Endothelial cell of hepatic sinusoid (primary cell): ENCODE results near the gene ULK3.
"Not testable (repeated sequence)": the region's sequence is repeated elsewhere in the genome, so short reads cannot be mapped to it uniquely, and the experiment has no call there.

ENCODE experiments used
- in situ Hi-C: cut with HindIII; loops from 2 replicates; pipeline ENCODE4 v1.10.0; 2017; ENCODE audit warnings: low sequenced_read_pairs

The ULK3 gene, protein sequence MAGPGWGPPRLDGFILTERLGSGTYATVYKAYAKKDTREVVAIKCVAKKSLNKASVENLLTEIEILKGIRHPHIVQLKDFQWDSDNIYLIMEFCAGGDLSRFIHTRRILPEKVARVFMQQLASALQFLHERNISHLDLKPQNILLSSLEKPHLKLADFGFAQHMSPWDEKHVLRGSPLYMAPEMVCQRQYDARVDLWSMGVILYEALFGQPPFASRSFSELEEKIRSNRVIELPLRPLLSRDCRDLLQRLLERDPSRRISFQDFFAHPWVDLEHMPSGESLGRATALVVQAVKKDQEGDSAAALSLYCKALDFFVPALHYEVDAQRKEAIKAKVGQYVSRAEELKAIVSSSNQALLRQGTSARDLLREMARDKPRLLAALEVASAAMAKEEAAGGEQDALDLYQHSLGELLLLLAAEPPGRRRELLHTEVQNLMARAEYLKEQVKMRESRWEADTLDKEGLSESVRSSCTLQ

DNA sequence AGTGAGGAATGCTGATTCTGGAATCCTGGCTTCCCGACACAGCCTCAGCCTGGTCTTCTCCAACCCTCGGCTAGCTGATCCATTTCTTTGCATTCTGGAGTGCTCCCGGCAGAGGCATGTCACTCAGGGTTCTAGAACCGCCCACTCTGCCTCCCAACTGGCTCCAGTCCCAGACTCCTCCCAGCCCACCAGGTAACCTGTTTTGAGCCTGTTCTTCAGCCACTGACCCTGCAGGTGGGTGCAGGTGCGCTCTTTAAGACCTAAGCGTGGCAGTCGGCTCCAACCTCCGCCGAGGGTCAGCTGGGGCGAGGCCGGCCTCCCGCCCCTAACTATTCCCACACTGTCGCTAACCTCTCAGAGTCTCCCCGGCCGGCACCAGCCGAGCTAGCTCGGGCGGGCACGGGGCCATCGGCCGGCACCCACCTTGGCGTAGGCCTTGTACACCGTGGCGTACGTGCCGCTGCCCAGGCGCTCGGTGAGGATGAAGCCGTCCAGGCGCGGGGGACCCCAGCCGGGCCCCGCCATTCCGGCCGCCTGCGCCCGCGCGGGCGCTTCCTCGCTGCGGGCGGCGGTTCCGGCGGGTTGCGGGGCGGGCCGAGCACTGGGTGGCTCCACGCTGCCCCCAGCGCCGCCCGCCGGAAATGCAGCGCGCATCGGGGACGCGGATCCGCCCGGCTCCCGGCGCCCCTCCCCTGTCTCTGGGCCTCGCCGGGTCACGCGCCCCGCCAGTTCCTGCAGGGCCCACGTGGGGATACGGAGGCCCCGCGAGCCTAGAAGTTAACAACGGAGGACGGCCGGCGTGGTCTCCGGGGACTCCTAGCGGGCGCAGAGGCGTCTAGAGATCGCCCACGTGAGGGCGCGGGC lies at the start of gene ULK3:
ULK3 (minus strand) TSS at position 576 of the 864 bp plus-strand sequence; CDS start at position 525, 51 bp downstream.
- in situ Hi-C loops, result no loop called here

DNA sequence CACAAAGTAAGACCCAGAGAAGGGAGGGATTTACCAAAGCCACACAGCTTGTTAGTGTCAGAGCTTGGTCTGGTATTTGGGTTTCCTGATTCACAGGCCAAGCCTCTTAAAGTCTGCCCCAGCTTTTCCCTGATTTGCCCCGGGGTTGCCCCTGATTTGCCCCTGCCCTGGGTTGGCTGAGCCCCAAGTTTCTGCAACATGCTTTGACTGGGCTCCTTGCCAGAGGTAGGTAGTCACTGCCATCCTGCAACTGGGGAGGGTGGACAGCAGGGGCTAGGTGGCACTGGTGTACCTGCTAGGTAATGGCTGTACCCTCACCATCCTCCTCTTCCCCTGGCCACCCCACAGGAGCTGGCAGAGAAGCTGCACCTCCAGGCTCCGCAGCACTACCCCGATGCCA lies 49.4 kb upstream of the ULK3 start:
- in situ Hi-C loops, result no loop called here

DNA sequence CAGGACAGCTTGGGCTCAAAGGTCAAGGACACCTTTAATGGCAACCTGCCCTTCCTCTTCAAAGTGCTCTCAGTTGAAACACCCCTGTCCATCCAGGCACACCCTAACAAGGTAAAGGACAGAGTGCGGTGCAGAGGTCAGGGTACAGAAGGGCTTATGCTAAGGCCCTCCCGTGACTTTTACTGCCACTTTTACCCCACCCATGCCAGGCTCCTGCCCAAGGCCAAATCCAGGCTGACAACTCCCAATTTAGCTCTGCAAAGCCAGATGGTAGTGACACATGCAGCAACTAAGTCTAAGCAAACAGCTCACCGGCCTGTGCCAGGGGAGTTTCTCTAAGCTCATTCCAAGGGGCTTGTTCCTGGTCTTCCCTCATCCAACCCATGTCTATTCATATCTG lies 48.5 kb upstream of the ULK3 start:
- in situ Hi-C loops, result no loop called here

DNA sequence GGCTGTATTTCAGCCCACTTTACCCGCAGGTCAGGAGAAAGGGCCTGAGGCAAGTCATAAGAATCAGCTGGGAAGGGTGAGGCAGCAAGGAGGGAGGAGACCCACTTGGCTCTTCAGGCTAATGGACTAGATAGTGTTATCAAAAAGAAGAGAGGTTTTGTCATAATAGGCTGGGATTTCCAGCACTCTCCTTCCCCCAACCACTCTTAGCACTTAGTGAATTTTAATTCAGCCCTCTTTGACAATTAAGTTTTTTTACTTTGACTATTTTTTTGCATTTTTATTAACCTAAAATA lies 47.7 kb upstream of the ULK3 start:
- in situ Hi-C loops, result no loop called here

DNA sequence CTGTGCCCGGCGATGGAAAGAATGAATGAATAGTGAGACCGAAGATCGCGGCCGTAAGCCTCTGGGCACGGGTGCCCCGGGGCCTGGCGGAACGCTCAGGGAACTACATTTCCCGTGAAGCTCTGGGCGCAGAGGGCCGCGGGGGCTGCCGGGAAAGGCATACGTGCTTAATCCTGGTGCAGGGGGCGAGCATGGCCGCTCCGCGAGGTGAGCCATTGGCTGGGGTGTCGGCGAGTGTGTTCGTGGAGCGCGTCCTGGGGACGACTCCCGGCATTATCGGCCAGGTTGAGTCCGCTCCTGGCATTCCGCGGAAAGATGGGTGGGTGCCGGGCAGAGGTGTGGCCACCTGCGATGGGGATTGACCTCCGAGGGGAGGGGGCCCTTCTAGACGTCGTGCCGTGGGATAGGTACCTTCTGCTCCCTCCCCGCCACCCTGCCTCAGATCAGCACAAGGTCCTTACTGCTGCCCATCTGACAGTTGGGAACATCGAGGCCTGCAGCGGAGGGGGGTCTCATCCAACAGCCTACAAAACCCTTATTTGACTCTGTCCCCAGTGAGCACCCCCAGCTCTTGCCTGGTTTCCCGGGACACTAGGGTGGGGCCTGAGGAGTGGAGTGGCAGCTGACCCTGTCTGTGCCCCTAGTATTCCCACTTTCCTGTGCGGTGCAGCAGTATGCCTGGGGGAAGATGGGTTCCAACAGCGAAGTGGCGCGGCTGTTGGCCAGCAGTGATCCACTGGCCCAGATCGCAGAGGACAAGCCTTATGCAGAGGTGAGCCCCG lies 47.1 kb upstream of the ULK3 start, which contains the start of gene MPI:
MPI (plus strand) TSS at position 160 of the 782 bp plus-strand sequence; CDS start at position 192, 32 bp downstream.
- in situ Hi-C loops, result no loop called here

DNA sequence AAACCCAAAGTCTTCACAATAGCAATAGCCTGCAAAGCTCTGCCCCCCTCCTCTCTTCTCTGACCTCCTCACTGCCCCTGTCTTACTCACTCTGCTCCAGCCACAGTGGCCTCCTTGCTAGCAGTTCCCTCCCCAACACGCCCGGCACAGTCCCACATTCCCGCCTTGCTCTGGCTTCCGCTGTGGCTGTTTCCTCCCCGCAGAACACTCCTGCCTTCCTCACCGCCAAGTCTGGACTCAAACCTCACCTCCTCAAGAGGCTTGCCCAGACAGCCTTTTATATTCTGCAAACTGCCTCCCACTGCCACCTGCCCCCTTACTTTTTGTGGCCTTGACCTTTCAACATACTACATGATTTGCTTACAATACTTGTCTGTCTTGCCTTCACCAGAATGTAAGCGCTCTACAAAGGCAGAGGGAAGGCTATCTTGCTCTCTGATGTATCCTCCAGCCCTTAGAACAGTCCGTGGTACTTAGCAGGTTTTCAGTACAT lies 46.5 kb upstream of the ULK3 start:
- in situ Hi-C loops, result no loop called here

DNA sequence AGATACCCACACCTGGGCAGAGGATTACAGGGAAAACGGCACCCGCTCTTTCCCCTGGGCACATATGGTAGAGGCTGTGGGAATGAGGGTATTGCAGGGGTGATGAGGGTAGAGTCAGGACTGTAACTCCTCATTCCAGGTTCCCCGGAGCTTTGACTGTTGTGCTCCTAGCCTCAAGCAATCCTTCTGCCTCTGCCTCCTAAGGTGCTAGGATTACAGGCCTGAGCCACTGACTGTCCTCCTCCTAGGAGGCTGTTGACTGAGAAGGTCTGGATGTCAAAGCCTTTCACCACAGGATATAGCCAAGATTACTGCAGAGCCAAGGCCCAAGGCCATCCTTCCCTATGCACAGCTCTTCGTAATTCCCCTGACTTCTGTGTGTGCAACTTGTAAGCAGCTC lies 45.8 kb upstream of the ULK3 start:
- in situ Hi-C loops, result no loop called here

DNA sequence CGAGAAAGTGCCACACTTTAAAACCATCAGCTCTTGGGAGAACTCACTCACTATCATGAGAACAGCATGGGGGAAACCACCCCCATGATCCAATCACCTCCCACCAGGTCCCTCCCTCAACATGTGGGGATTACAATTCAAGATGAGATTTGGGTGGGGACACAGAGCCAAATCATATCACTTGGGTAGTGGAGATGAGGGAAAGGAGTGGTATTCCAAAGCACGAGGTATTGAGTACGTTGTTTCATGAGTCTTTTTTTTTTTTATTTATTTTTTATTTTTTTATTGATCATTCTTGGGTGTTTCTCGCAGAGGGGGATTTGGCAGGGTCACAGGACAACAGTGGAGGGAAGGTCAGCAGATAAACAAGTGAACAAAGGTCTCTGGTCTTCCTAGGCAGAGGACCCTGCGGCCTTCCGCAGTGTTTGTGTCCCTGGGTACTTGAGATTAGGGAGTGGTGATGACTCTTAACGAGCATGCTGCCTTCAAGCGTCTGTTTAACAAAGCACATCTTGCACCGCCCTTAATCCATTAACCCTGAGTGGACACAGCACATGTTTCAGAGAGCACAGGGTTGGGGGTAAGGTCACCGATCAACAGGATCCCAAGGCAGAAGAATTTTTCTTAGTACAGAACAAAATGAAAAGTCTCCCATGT lies 44.7 kb upstream of the ULK3 start:
- in situ Hi-C loops, result not testable (repeated sequence)

DNA sequence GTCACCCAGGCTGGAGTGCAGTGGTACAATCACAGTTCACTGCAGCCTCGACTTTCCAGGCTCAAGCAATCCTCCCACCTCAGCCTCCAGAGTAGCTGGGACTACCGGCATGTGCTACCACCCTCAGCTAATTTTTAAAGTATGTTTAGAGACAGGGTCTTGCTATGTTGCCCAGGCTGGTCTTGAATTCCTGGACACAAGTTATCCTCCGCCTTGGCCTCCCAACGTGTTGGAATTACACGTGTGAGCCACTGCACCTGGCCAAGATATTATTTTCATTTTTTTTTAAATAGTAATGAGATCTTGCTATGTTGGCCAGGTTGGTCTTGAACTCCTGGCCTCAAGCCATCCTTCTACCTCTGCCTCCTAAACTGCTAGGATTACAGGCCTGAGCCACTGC lies 42.5 kb upstream of the ULK3 start:
- in situ Hi-C loops, result no loop called here

DNA sequence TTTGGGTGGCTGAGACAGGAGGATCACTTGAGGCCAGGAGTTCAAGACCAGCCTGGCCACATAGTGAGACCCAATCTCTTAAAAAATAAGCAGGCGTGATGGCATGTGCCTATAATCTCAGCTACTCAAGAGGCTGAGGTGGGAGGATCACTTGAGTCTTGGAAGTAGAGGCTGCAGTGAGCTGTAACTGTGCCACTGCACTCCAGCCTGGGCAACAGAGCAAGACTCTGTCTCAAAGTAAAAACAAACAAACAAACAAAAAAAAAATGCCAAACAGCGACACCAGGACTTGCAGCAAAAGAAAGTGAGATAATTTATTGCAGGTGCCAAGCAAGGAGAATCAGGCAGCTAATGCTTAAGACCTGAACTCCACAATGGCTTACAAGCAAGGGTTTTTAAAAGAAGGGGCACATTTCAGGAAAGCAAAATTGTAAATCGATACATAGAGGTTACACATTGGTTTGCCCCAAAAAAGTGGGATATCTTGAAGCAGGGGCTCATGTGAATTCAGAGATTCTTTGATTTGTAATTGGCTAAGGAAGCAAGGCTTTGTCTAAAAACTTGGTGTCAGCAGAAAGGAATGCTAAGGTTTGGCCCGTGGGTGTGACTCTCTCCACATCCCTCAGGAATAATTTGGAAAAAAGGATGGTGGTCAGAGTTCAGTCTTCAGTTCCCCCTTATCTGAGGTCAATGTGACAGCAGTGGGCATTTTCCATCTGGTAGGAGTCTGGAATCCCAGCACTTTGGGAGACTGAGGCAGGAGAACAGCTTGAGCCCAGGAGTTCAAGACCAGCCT lies 41.7 kb upstream of the ULK3 start:
- in situ Hi-C loops, result no loop called here

DNA sequence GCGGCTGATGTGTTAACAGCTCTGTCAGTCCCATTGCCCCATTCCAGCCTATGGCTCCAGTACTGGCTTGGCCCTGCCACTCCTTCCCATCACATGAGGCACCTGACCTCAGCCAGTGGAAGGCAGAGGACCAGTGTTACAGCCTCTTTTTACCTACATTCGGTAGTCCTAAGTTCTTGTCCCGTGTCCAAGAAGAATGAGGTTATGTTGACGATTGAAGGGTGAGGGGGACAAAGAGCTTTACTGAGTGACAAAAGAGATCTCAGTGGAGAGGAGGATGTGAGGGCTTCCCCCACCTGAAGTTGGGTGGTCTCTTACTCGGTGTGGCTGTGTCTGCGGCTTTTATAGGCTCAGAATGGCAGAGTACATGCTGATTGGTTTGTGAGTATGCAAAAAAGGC lies 39.6 kb upstream of the ULK3 start:
- in situ Hi-C loops, result no loop called here

DNA sequence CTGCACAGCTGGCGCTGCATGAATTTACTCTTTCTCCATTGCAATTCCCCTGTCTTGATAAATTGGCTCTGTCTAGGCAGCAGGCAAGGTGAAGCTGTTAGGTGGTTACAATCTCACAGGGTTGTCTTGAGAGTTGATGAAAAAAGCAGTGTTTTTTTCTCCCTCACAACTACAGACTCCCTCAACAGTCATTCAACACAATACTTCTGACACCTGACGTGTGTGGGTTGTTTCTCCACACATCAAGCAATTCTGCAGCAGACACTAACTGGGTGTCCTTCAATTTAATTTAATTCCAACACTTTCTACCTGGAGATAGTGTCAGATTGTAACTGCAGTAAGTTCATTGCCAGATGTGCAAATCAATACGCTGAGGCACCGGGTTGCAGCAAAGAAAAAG lies 35.3 kb upstream of the ULK3 start:
- in situ Hi-C loops, result no loop called here

DNA sequence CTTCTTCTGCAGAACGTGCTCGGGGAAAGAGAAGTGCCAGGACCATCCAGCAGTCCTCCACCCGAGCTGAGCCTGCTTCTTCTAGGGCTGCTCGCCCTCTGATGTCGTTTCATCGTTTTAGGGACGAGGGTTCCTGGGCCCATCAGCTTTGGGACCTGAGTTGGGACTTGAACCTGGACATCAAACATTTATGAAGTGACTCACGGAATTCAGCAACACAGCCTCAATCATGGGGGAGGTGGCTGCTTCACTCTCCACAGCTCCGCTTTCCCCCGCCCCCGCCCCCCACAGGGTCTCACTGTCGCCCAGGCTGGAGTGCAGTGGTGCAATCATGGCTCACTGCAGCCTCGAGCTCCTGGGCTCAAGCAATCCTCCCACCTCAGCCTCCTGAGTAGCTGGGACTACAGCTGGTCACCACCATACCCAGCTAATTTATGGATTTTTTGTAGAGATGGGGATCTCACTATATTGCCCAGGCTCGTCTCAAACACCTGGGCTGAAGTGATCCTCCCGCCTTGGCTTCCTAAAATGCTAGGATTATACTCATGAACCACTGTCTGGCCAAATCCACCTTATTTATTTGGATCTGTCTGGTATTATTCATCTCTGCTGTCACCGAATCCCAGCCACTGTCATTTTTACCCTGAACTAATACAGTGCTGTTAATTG lies 30.9 kb upstream of the ULK3 start:
- in situ Hi-C loops, result no loop called here

DNA sequence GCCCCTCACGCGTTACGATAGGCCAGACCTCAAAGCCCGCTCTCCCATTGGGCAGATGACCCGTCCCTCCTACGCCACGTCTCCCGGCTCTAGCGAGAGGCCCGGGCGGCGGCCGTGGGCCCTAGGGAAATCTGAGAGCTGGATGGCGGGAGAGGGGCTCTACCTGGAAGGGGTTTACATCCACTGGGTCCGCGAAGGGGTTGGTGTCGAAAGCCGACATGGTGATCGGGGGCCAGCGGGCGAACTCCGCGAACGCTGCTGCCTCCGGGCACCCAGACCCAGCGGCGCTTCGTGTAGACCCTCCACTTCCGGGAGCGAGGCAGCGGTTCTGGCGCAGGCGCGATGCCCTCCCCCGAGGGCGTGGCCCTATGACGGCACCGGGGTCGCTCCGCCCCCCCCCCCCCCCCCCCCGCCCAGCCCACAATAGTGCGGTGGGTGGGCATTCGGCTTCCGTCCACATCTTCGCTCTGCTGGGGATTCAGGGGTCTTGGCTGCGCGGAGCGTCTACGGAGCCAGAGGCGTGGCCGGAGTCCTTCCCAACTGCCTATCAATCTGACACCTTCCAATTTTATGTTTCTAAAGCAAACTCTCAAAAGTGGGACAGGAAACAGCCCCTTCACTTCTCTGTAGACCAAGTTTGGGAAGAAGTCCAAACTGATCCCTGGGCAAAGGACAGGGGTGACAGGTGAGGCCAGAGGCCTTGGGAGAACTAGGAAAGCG lies 30.2 kb upstream of the ULK3 start, which contains the start of gene SCAMP2:
SCAMP2 (minus strand) TSS at position 330 of the 720 bp plus-strand sequence; CDS start at position 220, 110 bp downstream.
- in situ Hi-C loops, result no loop called here

DNA sequence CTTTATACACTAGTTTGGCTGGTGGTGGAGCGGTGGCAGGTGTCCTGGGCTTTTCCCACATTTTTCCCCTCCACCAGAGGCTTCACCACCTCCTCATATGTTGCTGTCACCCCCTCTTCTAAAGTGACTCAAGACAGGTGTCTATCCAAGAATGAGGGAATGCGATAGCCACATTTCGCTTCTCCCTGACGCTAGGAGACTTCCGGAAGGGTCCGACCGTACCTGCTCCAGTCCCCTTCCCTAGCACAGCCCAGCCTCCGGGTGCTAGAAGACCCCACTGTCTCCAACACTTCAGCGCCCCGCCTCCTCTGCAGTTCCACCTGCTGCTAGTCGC lies 29.7 kb upstream of the ULK3 start:
- in situ Hi-C loops, result no loop called here

DNA sequence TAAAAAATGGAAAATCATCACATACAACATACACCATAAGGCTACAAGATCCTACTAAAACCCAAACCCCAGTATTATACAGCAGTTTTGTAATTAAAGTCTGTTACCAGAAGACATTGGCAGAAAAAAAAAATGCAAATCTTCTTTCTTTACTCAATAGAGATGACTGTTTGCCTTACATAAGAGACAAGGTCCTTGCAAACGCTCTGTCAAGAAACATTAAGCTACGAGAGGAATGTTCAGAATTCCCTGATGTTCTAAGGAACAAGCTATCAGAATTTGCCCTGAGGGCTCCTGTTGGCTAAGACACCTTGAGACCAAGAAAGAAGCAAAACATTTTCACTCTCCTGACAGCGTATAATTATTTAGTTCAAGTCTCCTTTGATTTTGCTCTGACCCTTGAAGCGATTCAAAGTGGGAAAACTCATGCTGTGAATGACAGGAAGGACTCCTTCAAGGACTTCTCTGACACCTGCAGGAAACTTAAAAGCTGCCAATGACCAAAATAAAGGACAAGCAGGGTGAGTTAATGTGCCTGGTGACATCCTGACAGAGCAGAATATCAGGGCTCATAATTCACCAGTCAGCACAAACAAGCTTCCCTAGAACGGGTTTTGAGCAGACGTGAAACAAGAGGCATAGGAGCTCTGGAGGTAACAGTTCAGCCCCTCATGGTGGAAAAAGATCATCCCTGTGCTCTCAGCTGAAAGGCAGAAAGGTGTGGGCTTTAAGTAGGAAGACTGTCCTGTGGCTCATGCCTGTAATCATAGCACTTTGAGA lies 27.7 kb upstream of the ULK3 start:
- in situ Hi-C loops, result no loop called here

DNA sequence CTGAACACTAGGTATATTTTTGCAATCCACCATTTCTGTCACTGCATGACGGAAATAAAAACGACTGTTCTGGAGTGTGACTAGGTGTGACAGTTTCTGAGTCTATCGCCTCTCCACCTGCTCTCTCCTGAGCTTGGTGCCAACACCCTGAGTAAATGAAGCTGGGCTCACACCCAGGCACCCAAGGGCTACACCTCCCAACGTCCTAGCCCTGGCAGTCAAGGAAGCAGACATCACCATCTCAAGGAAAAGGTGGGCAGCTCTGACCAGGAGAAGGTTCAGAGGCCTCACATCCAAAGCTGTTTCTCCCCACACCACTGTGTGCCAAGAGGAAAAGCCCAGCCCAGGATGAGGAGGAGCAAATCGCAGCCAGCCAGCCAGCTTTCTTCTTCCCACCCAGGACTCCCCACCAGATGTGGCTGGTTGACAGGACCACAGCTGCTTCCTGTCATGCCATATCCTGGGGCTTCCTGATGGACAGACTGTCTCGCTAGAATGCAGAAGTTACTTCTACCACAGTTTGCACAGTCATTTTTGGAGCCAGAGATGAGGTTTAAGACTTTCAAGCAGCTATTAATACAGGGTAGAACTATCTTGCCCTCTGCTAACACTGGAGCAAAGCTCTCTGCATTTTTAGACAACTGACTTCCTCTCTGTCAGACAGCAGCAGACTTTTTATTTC lies 26.9 kb upstream of the ULK3 start:
- in situ Hi-C loops, result no loop called here
